Ecto neural progenitor cell (in vitro differentiated cells): ENCODE results near the gene SHB.
"Not testable (repeated sequence)": the region's sequence is repeated elsewhere in the genome, so short reads cannot be mapped to it uniquely, and the experiment has no call there.

Source experiments
- DNase-seq: peaks from one replicate; pipeline ENCODE4 v3.0.0-alpha.2; 2018; ENCODE audit warnings: low spot score

Gene SHB

DNA sequence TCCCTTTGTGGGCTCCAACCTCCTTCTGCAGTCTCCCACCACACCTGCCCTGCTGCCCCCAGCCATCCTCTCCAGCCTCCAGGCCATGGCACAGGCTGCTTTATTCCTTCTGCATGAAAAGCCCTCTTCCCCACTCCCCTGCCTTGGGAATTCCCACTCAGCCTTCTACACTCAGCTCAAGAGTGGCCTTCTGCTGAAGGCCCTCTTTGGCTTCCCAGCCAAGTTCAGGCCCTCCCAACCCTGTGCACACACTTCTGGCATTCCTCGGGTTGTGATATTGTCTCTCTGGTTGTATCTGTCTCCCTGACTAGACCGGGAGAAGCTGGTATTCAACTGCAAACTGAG, 5.7 kb downstream of the SHB start:
- no peak for DNase-seq

DNA sequence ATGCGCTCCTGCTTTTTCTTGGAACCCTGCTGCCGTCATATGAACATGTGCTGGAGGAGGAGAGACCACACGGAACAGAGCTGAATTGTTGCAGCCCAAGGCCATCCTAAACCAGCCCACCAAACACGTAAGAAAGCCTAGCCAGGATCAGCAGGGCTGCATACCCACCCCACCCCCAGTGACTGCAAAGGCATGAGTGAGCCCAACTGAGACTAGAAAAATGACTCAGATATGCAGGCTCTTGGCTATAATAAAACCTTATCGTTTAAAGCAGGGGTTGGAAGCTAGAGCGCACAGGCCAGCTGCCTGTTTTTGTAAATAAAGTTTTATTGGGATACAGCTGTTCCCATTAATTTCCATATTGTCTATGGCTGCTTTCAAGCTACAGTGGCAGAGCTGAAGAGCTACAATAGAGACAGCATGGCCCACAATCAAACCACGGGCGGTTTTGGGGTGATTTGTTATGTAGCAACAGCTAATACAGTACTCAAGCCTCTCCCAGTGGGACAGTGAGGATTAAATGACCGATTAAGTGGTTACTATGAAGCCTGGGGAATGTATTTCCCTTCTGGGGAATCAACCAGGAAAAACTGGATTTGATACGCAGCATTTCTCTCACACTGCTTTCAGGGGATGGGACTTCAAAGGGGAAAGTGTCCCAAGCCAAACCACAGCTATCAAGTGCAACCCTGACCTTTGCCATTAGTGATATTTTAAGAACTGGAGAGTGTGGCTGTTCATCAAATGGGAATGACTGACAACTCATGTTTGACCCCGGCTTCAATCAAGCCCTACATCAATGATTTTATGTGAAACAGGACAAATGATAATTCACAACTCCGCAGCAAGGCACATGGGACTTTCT, 6.3 kb downstream of the SHB start:
- no peak for DNase-seq

- no peak for DNase-seq
Measured at GRCh38 chr9:38062106-38062497, 6.9 kb downstream of the SHB start.

DNA sequence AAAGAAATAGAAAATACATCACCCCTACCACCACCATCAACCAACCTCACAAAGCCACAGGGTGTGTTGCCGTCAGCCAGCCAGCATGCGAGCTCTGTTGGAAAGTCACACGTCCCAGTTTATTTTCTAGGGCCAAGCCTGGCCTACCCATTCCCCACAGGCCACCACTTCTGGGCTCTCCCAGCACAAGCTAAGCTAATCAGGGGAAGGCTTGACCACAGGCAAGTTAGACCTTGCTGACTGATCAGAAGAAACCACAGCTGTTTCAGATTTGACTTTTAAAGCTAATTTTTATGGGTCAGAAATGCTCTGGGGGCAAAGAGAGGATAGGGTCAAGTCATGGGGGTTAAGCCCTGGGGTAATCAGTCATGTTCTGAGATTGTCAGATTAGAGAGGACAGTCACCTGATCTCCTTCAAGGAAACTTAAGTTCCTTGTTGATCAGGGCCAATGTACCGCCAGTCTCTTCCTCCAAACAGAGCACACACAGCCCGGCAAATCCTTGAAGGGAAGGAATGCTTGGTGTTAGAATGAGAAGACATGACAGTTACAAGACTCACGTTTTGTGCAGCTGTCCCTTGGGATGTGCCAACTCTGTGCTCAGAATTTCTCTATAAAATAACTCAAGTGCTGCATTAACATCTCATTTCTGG, 7.6 kb downstream of the SHB start:
- DNase-seq = no peak

GRCh38 chr9:38060681-38061080, 8.3 kb downstream of the SHB start:
- DNase-seq = no peak

- no peak for DNase-seq
Measured at GRCh38 chr9:38059233-38059936, 9.6 kb downstream of the SHB start.

- DNase-seq = no peak
Measured at GRCh38 chr9:38058452-38059232, 10.4 kb downstream of the SHB start.

DNA sequence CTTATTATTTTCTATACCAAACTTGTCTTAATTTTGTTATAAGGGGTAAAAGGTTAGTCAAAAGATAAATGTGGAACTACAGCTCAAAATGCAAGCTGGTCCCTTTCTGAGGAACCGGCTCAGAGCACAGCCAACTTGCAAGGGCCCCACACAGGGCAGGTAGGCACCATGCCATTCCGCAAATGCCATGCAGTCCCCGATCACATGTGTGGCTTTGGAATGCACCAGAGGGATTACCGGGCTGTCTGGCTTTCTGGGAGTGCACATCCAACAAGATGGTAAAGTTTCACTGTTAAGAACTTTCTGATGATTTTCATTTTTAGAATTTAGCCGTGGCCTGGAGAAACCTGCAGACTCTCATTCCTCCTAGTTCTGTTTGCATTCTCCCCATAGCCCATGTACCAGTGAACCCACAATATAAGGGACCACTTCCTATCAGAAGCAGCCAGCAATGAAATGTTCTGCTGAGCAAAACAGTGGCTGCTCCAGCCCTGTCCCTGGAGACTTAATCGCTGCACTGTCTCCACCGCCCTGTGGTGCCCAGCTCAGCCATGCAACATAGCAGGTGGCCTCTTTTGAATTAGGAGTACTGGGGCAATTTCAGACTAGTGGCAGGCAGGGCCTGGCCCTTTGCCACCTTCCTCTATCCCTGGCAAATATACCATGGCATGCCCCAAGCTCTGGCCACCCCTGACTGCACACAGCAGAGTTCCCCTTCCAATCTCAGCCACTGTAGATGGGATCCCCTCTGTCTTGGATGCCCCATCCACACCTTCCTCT, 11.4 kb downstream of the SHB start:
- DNase-seq = no peak

DNA sequence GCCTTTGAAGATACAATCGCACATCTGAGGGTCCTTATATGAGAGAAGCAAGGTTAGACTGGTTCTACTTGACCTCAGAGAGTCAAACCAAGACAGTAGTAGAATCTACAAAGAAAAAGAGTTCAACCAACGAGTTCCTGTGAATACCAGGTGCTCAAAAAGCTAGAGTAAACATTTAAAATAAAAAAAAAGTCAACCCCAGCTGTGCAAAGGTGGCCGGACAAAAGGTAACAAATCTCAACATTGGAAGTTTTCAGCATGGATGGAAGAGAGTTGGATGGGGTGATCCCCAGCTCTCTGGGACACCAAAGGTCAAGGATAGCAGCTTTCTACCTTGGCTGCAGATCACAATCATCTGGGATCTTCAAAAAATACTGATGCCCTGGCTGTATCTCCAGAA, 14.4 kb downstream of the SHB start:
- DNase-seq = no peak

DNA sequence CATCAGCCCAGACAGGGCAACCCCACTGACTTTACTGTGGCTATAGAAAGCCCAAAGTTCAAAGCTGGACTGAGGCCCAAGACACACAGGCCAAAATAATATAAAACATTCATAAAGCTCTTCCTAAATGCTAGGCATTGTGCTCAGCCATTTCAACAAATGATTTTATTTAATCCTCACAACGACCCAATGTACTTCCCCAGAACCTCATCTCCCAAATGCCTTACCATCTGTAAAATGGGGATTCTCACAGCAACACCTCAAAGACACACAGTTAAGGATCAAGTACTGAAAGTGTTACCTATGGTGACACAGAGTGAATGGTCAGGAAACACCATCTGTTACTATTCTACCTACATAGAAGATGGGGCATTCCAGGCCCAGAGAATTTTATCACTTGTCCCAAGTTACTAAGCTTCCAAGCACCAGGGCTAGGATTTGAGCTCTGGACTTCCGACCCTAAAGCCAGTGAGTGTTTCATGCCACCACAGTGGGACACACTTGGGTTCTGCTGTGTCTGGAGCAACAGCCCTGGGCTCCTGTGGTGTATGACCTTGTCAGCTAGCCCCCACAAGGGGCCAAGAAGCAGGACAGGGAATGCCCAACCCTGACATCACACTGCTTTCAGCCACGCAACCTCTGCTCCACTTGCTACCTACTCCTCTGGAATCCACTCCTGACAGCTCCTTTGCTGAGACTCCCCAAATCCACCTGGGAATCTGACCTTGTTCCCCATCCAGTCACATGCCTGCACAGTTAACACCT, 15.1 kb downstream of the SHB start:
- no peak for DNase-seq

- no peak for DNase-seq
Measured at GRCh38 chr9:38051780-38052546, 17.1 kb downstream of the SHB start.

- no peak for DNase-seq
Measured at GRCh38 chr9:38048316-38048969, 20.6 kb downstream of the SHB start.

GRCh38 chr9:38047301-38048251, 21.5 kb downstream of the SHB start:
- no peak for DNase-seq

GRCh38 chr9:38046661-38047300, 22.2 kb downstream of the SHB start:
- no peak for DNase-seq

- not testable (repeated sequence) for DNase-seq
Measured at GRCh38 chr9:38045939-38046338, 23.1 kb downstream of the SHB start.

DNA sequence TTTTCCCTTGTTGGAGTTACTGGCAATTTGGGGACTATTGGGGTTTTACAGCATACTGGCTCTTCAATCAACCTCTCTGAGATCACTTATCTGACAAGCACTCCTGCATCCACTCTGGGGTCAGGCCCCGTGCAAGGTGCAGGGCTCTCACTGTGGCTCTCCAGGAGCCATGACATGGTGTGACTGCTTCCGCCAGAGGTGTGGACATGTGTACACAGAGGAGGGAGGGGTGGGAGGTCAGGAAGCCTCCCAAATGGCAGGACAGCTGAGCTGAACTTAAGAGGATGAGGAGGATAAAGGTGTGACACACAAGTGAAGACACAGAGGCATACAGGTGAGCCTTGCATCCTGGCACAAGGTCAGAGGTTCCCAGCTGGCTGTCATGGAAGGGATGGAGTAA, 24.3 kb downstream of the SHB start:
- DNase-seq = no peak

GRCh38 chr9:38043931-38044623, 24.9 kb downstream of the SHB start:
- DNase-seq = no peak
